Measurements from ENCODE around the gene ZNF783. TPM values are rescaled to one million over a fixed set of nuclear protein-coding genes. Genes with fewer than 3 reads are reported as not detected.
A peak's percentile ranks its signal among the peaks of the same experiment; 100 is the strongest.

Gene ZNF783
- total RNA-seq, 1 experiment from 2014 or later = 4.3 TPM

- DNase-seq (ENCODE audit: low read depth) = no peak
These were observed 19.7 kb downstream of the ZNF783 start for GRCh38 chr7:149281508-149282330.

- no peak for DNase-seq (ENCODE audit: low read depth)
These were observed 20.3 kb downstream of the ZNF783 start for GRCh38 chr7:149282331-149282655.

GRCh38 chr7:149283321-149283720 is 21.3 kb downstream of the ZNF783 start:
- no peak for DNase-seq (ENCODE audit: low read depth)

GRCh38 chr7:149284343-149284742 is 22.3 kb downstream of the ZNF783 start:
- DNase-seq (ENCODE audit: low read depth) = no peak

GRCh38 chr7:149284850-149285585 is 23.0 kb downstream of the ZNF783 start:
- peak; percentile 97 for DNase-seq (ENCODE audit: low read depth)

- DNase-seq (ENCODE audit: low read depth) = peak; percentile 38
These were observed 23.6 kb downstream of the ZNF783 start for GRCh38 chr7:149285603-149286002.

GRCh38 chr7:149286811-149287400 is 24.9 kb downstream of the ZNF783 start:
- DNase-seq (ENCODE audit: low read depth) = no peak

- no peak for DNase-seq (ENCODE audit: low read depth)
These were observed 25.6 kb downstream of the ZNF783 start for GRCh38 chr7:149287622-149288021.

GRCh38 chr7:149289262-149289661 is 27.3 kb downstream of the ZNF783 start:
- no peak for DNase-seq (ENCODE audit: low read depth)

GRCh38 chr7:149289856-149290255 is 27.9 kb downstream of the ZNF783 start:
- no peak for DNase-seq (ENCODE audit: low read depth)

GRCh38 chr7:149291036-149291780 is 29.2 kb downstream of the ZNF783 start:
- no peak for DNase-seq (ENCODE audit: low read depth)

- DNase-seq (ENCODE audit: low read depth) = no peak
These were observed 29.9 kb downstream of the ZNF783 start for GRCh38 chr7:149291781-149292461.

- DNase-seq (ENCODE audit: low read depth) = peak; percentile 58
These were observed 30.4 kb downstream of the ZNF783 start for GRCh38 chr7:149292462-149292823.

GRCh38 chr7:149293338-149293737 is 31.3 kb downstream of the ZNF783 start:
- DNase-seq (ENCODE audit: low read depth) = no peak

GRCh38 chr7:149293946-149294633 is 32.1 kb downstream of the ZNF783 start:
- no peak for DNase-seq (ENCODE audit: low read depth)

- DNase-seq (ENCODE audit: low read depth) = no peak
These were observed 32.9 kb downstream of the ZNF783 start for GRCh38 chr7:149294634-149295480.

GRCh38 chr7:149295481-149295850 is 33.5 kb downstream of the ZNF783 start:
- no peak for DNase-seq (ENCODE audit: low read depth)

GRCh38 chr7:149296368-149296767 is 34.4 kb downstream of the ZNF783 start:
- no peak for DNase-seq (ENCODE audit: low read depth)

GRCh38 chr7:149297034-149297755 is 35.2 kb downstream of the ZNF783 start:
- DNase-seq (ENCODE audit: low read depth) = no peak
